Measurements from ENCODE around the gene JAKMIP2.

- TF ChIP-seq CTCF (IDR thresholded peaks at IDR 0.05) = no peak
- no peak for TF ChIP-seq POLR2A (IDR thresholded peaks at IDR 0.05)
Observed at GRCh38 chr5:147743678-147744374, 38.7 kb downstream of the JAKMIP2 start.
